CD4-positive, alpha-beta T cell treated with Interleukin-12 subunit alpha and Interleukin-12 subunit beta, for 1 hour (primary cell): Measurements from ENCODE around the gene FCHSD2.
"Not testable (repeated sequence)": the region's sequence is repeated elsewhere in the genome, so short reads cannot be mapped to it uniquely, and the experiment has no call there.

Experiments
- DNase-seq: peaks from one replicate; pipeline ENCODE4 v3.0.0-alpha.2; 2020

The FCHSD2 gene

GRCh38 chr11:73147771-73148681, 5.9 kb upstream of the FCHSD2 start:
- no peak for DNase-seq

- DNase-seq = no peak
Observed at GRCh38 chr11:73145986-73146575, 4.0 kb upstream of the FCHSD2 start.

- no peak for DNase-seq
Observed at GRCh38 chr11:73143126-73143838, 1.2 kb upstream of the FCHSD2 start.

- DNase-seq = no peak
Observed at GRCh38 chr11:73141309-73142127, 600 bp downstream of the FCHSD2 start.

GRCh38 chr11:73141031-73141308, 1.1 kb downstream of the FCHSD2 start:
- DNase-seq = peak; percentile 13

GRCh38 chr11:73140213-73141030, 1.7 kb downstream of the FCHSD2 start:
- peak; percentile 24 for DNase-seq

GRCh38 chr11:73139476-73140198, 2.5 kb downstream of the FCHSD2 start:
- DNase-seq = no peak

GRCh38 chr11:73137944-73138274, 4.2 kb downstream of the FCHSD2 start:
- DNase-seq = no peak

GRCh38 chr11:73137262-73137943, 4.7 kb downstream of the FCHSD2 start:
- no peak for DNase-seq

- DNase-seq = not testable (repeated sequence)
Observed at GRCh38 chr11:73136722-73137121, 5.4 kb downstream of the FCHSD2 start.

GRCh38 chr11:73135346-73136284, 6.5 kb downstream of the FCHSD2 start:
- no peak for DNase-seq

- DNase-seq = not testable (repeated sequence)
Observed at GRCh38 chr11:73132349-73132748, 9.8 kb downstream of the FCHSD2 start.

GRCh38 chr11:73130181-73130580, 11.9 kb downstream of the FCHSD2 start:
- no peak for DNase-seq

- DNase-seq = no peak
Observed at GRCh38 chr11:73129198-73129597, 12.9 kb downstream of the FCHSD2 start.

- DNase-seq = no peak
Observed at GRCh38 chr11:73126804-73127480, 15.2 kb downstream of the FCHSD2 start.

GRCh38 chr11:73124800-73125199, 17.3 kb downstream of the FCHSD2 start:
- DNase-seq = no peak

GRCh38 chr11:73123892-73124291, 18.2 kb downstream of the FCHSD2 start:
- not testable (repeated sequence) for DNase-seq

GRCh38 chr11:73121692-73122091, 20.4 kb downstream of the FCHSD2 start:
- DNase-seq = no peak

GRCh38 chr11:73117071-73117470, 25.0 kb downstream of the FCHSD2 start:
- DNase-seq = no peak
